Loucy (cell line): ENCODE data around the gene INTS11.

Experiments
- EZH2phosphoT487 ChIP-seq: fragments of 200-600 bp; IDR thresholded peaks from 2 replicates; pipeline ENCODE4 v1.6.1; 2018; ENCODE audit warnings: antibody characterized with exemption, mild to moderate bottlenecking, moderate library complexity, borderline replicate concordance
- TF ChIP-seq, protein P1 (sequence below): fragments of 200-600 bp; sonication (generic); conservative IDR thresholded peaks from 2 replicates; pipeline ENCODE4 v1.5.1; 2014; ENCODE audit warnings: mild to moderate bottlenecking, antibody characterized with exemption, low read length

DNA sequence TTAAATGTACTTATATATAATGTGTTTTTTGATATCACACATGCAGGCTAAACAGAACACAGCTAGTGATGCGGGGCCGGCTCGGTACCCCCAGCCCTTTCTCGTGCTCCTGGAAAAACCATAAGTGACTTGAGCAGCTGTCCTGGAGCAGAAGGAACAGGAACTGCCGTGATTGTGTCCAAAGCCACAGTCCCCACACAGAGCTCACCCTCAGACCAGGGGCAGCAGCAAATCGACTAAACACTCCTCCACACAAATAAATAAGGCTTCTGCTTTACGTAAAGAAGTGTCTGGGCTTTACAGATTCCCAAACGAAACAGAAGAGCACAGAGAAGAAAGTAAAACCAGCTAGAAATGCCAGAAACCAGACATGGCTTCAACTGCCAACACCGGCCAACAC lies 60.4 kb downstream of the INTS11 start:
- TF ChIP-seq, protein P1, sequence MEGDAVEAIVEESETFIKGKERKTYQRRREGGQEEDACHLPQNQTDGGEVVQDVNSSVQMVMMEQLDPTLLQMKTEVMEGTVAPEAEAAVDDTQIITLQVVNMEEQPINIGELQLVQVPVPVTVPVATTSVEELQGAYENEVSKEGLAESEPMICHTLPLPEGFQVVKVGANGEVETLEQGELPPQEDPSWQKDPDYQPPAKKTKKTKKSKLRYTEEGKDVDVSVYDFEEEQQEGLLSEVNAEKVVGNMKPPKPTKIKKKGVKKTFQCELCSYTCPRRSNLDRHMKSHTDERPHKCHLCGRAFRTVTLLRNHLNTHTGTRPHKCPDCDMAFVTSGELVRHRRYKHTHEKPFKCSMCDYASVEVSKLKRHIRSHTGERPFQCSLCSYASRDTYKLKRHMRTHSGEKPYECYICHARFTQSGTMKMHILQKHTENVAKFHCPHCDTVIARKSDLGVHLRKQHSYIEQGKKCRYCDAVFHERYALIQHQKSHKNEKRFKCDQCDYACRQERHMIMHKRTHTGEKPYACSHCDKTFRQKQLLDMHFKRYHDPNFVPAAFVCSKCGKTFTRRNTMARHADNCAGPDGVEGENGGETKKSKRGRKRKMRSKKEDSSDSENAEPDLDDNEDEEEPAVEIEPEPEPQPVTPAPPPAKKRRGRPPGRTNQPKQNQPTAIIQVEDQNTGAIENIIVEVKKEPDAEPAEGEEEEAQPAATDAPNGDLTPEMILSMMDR, result no peak
- TF ChIP-seq EZH2phosphoT487, result no peak
